A673 (cell line): ENCODE measurements around the gene THEM5. TPM values are rescaled to one million over a fixed set of nuclear protein-coding genes. Genes with fewer than 3 reads are reported as not detected.

Experiments used
- BruUV-seq: library from RNA; stranded (reverse); fragments of 400-500 nt; replicated peaks from 2 replicates; lab custom pipeline; 2021; lab: Mats Ljungman, UMichigan
- CTCF ChIA-PET: fragments of 300-600 bp; sonication (Branson Sonifier 250); formaldehyde crosslinking; loops from one replicate; lab custom pipeline; 2022; ENCODE audit warnings: antibody characterized with exemption; lab: Charles Lee
- POLR2A ChIA-PET: fragments of 300-600 bp; sonication (Branson Sonifier 250); formaldehyde crosslinking; loops from one replicate; lab custom pipeline; 2022; ENCODE audit warnings: antibody characterized with exemption; ENCODE audit not compliant: low non-redundant PET; lab: Charles Lee
- DNase-seq: peaks from one replicate; pipeline ENCODE4 v3.0.0-alpha.2; 2015; ENCODE audit warnings: low spot score
- H3K27ac ChIP-seq: fragments of 200-600 bp; sonication (generic); 2 replicates; pipeline ENCODE4 v1.5.1; 2016; ENCODE audit warnings: mixed run types, low read depth, mild to moderate bottlenecking, mixed read lengths, antibody characterized with exemption, low read length; ENCODE audit not compliant: poor library complexity, severe bottlenecking
- H3K27me3 ChIP-seq: fragments of 200-600 bp; sonication (generic); replicated peaks from 2 replicates; pipeline ENCODE4 v1.6.1; 2017; ENCODE audit warnings: mixed run types, low read depth, mild to moderate bottlenecking, mixed read lengths, antibody characterized with exemption, low read length; ENCODE audit not compliant: insufficient read depth, poor library complexity
- H3K36me3 ChIP-seq: fragments of 200-600 bp; sonication (generic); 2 replicates; pipeline ENCODE4 v1.6.1; 2016; ENCODE audit warnings: mixed run types, mild to moderate bottlenecking, mixed read lengths, antibody characterized with exemption, low read length; ENCODE audit not compliant: insufficient read depth, poor library complexity, severe bottlenecking
- H3K4me1 ChIP-seq: fragments of 200-600 bp; sonication (generic); 2 replicates; pipeline ENCODE4 v1.6.1; 2017; ENCODE audit warnings: mixed run types, mild to moderate bottlenecking, mixed read lengths, antibody characterized with exemption, low read length; ENCODE audit not compliant: insufficient read depth, poor library complexity, severe bottlenecking
- H3K4me3 ChIP-seq: fragments of 200-600 bp; sonication (generic); 2 replicates; pipeline ENCODE4 v1.5.1; 2016; ENCODE audit warnings: low read depth, mixed run types, mild to moderate bottlenecking, mixed read lengths, low read length; ENCODE audit not compliant: poor library complexity, severe bottlenecking
- H3K9me3 ChIP-seq: fragments of 200-600 bp; sonication (generic); 2 replicates; pipeline ENCODE4 v1.6.1; 2016; ENCODE audit warnings: mixed run types, low read depth, mild to moderate bottlenecking, mixed read lengths, antibody characterized with exemption, low read length; ENCODE audit not compliant: poor library complexity, severe bottlenecking
- EZH2 ChIP-seq: fragments of 200-600 bp; sonication (generic); IDR thresholded peaks from 2 replicates; pipeline ENCODE4 v1.6.1; 2017; ENCODE audit warnings: borderline replicate concordance, low read depth, mild to moderate bottlenecking, mixed read lengths, antibody characterized with exemption, low read length; ENCODE audit not compliant: poor library complexity, severe bottlenecking
- intact Hi-C: fragments of 100-400 bp; cut with micrococcal nuclease; formaldehyde crosslinking; loops from one replicate; pipeline ENCODE4 v1.10.0; 2022; ENCODE audit not compliant: unreplicated experiment
- total RNA-seq: library from RNA; stranded (reverse); gene quantifications from 2 replicates; pipeline ENCODE4 v1.2.3, GENCODE V29; 2021
- TF ChIP-seq, protein P1 (sequence below): fragments of 300-800, 200-600 bp; sonication (generic); conservative IDR thresholded peaks from 2 replicates; pipeline ENCODE4 v1.5.1; 2017; ENCODE audit warnings: low read depth, mild to moderate bottlenecking, antibody characterized with exemption, low read length, moderate library complexity, mixed read lengths

The THEM5 gene
- total RNA-seq, 1 experiment from 2014 or later = not detected

DNA sequence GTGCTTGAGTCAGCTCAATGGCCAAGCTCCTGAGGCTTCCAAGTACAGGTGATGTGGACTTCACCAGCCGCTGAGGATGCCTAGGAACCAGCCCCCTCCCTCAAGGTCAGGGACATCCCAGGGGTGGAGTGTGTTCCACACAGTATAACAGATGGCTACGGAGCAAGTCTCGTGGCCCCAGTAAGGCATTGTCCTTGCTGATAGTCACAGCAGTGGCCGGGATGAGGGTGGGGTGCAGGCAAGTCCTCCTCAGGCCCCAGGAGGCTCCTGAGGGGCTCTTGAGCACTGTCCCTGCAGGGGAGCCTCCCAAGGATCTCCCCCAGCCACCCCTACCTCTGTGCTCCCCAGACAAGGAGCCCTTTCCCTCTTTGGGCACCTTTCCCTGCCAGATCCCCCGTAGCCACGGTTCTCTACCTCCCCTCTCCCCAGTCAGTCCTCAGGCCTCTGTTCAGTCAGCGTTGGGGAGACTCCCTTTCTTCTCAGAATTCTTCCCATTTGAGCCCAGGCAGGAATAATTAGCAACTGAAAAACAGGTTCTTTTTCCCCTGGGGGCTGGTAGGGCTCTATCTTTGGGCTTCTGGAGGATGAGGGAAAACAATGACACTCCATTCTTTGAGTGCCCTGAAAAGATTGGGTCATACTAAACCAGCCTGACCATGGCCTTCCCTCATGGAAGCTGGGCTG, 7.1 kb upstream of the THEM5 start:
- TF ChIP-seq EZH2 = no peak
- TF ChIP-seq, protein P1, sequence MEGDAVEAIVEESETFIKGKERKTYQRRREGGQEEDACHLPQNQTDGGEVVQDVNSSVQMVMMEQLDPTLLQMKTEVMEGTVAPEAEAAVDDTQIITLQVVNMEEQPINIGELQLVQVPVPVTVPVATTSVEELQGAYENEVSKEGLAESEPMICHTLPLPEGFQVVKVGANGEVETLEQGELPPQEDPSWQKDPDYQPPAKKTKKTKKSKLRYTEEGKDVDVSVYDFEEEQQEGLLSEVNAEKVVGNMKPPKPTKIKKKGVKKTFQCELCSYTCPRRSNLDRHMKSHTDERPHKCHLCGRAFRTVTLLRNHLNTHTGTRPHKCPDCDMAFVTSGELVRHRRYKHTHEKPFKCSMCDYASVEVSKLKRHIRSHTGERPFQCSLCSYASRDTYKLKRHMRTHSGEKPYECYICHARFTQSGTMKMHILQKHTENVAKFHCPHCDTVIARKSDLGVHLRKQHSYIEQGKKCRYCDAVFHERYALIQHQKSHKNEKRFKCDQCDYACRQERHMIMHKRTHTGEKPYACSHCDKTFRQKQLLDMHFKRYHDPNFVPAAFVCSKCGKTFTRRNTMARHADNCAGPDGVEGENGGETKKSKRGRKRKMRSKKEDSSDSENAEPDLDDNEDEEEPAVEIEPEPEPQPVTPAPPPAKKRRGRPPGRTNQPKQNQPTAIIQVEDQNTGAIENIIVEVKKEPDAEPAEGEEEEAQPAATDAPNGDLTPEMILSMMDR = no peak
- BruUV-seq = no TSS peak
- Histone ChIP-seq H3K9me3 (no peaks in the 10 kb centered on the region), H3K4me1 (no peaks in the 10 kb centered on the region), H3K27me3 (no peaks in the 10 kb centered on the region), H3K36me3 (no peaks in the 10 kb centered on the region), H3K27ac (no peak overlapping the region), H3K4me3 (no peak overlapping the region)
- DNase-seq = no peak
- CTCF ChIA-PET = no interaction called here
- intact Hi-C loops = no loop called here
- POLR2A ChIA-PET = no interaction called here

DNA sequence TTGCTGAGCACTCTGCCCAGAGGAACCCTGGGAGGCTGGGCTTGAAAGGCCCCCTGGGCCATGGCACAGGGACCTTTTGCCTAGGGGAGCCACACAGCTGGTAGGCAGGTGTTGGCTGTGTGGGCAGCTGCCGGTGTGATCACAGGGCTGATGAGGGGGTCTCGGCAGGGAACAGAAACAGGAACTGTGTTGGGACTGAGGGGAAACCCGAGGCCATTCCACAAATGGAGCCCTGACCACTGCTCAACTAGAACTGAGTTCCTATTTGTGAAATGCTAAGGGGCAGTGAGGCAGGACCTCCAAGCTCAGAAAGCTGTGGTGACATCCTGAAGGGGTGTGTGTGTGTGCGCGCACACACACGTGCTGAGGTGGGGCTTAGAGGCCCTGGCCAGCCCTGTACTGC, 6.4 kb upstream of the THEM5 start:
- no peaks in the 10 kb centered on the region for H3K36me3 ChIP-seq
- intact Hi-C loops = no loop called here
- no peak for DNase-seq
- ChIA-PET CTCF (no interaction called here), POLR2A (no interaction called here)
- no peaks in the 10 kb centered on the region for H3K27me3 ChIP-seq
- no TSS peak for BruUV-seq
- no peaks in the 10 kb centered on the region for H3K4me1 ChIP-seq
- H3K4me3 ChIP-seq = no peak overlapping the region
- no peaks in the 10 kb centered on the region for H3K9me3 ChIP-seq
- H3K27ac ChIP-seq = no peak overlapping the region
- no peak for TF ChIP-seq EZH2
- TF ChIP-seq, protein P1 = no peak

DNA sequence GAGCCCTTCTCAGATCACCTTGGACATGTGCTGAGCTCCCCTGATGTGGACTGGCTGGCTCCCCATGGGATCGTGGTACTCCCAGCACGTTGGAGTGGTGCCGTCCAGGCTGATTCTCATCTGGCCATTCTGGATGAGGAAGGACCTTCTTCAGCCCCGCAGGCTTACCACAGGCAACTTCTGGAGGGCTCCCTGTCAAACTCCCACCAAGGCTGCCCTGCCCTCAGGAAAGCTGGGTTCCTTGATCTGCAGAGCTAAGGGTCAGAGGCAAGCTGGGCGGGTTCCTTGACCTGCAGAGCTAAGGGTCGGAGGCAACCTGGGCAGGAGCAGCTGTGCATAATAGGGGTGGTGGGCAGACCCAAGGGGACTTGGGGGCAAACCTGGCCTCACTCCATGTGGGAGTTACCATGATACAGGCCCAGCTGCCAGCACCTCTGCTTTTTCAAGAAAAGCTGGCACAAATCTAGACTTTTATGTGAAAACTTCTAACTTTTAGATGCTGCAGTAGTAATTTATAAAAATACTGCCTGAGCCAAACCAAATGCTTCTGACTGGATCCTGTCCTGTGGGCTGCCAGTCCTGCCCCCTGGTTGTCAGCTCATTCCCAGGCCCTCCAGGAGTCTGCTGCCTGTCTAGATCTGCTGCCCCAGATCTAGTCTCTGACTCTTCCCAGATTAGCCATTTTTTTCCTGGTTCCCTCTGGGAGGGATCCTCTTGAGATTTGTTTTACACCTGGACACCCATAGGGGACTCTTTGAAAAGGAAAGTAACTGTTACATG, 5.6 kb upstream of the THEM5 start:
- TF ChIP-seq, protein P1 = no peak
- no peak for TF ChIP-seq EZH2
- no peaks in the 10 kb centered on the region for H3K36me3 ChIP-seq
- DNase-seq = no peak
- BruUV-seq = no TSS peak
- ChIA-PET CTCF (no interaction called here), POLR2A (no interaction called here)
- no peaks in the 10 kb centered on the region for H3K9me3 ChIP-seq
- no peaks in the 10 kb centered on the region for H3K4me1 ChIP-seq
- no peaks in the 10 kb centered on the region for H3K27me3 ChIP-seq
- no peak overlapping the region for H3K4me3 ChIP-seq
- H3K27ac ChIP-seq = no peak overlapping the region
- intact Hi-C loops = no loop called here
